AG08395 (cell line): ENCODE data around the gene MPL.
"Not testable (repeated sequence)": the region's sequence is repeated elsewhere in the genome, so short reads cannot be mapped to it uniquely, and the experiment has no call there.

Experiments used
- DNase-seq: peaks from one replicate; pipeline ENCODE4 v3.0.0; 2012; ENCODE audit warnings: mixed read lengths, low spot score

The MPL gene

GRCh38 chr1:43379476-43379875 lies 41.9 kb downstream of the MPL start:
- no peak for DNase-seq

DNA sequence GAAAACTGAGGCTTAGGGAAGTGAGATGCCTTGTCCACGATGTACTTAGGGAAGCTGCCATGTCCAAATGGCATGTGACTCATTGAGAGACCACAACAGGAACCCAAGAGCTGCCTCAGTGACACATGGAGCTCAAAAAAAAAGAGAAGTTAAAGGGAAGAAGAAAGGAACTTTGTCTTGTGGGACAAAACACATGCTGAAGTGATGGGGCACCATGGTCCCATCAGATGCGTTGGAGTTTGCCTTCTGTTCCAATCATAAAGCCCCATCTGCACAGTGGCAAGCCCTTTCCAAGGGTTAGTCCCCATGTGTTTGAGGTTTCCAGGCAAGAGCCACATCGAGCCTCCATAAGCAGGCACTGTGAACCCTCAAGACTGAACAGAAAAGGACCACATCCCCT lies 44.0 kb downstream of the MPL start:
- DNase-seq = no peak

DNA sequence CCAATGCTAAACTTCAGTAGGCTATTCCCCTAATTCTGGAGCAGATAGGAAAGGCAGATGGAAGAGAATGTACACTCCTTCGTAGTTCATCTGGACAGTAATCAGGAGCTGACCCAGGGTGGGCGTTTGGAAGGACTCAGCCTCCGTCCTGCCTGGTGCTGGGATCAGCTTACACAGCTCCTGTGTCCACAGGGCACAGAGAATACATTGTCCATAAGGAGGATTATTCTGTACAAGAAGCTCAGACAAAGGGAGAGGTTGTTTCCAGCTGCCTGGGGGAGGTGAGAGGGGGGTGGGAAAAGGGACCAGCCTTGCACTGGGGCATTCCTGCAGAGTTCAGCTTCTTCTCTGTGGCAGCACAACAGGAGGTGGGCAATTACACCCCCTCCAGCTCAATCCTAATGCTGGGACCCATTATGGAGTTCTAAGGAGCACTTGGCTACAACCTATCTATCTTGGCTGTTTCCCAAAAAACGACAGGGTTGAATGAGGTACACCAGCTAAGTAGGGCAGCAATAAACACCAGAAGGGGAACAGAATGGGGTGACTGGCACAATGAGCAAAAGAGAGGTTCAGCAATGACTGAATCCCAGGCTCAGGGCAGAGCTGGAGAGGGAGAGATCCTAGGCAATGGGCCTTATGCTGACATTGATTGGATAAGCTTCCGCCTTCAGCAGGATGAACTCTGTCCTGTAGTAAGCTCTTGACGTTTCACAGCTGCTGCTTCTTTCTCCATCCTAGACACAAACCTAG lies 44.6 kb downstream of the MPL start:
- no peak for DNase-seq

DNA sequence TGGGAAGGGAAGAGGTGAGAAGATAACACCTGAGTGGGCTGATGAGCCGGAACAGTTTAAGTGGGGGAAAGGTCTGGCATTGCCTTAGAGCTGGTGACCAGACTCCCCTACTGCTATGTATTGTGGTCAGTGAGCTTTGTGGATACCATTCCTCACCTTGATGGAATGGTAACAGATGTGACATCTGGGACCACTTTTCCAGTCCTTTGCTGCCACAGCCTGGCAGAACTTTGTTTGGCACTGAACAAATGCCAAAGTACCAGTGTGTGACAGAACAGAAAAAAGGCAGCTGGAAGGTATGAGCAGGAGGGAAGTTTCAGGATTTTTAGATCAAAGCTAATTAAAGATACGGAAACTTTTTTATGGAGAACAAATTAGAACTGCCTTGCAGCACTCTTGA lies 45.8 kb downstream of the MPL start:
- no peak for DNase-seq

DNA sequence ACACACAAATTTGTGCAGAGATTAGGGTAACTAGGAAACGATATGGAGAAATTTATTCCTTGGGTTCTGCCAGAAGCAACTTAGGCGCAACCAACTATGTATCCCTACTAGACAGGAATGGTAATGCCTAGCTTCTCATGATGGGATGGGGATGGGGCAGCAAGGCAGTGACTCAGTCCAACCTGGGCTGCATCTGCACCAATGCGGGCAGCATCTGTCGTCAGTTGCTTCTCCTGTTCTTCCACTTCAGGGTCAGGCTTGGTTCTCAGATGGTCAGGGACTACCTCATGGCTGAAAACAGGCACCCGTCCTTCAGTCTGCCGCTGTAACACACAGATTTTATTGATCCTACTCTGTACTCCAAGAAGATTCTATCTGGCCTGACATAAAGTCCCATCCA lies 49.1 kb downstream of the MPL start:
- no peak for DNase-seq

- no peak for DNase-seq
Observed at GRCh38 chr1:43387976-43388599, 50.5 kb downstream of the MPL start.

DNA sequence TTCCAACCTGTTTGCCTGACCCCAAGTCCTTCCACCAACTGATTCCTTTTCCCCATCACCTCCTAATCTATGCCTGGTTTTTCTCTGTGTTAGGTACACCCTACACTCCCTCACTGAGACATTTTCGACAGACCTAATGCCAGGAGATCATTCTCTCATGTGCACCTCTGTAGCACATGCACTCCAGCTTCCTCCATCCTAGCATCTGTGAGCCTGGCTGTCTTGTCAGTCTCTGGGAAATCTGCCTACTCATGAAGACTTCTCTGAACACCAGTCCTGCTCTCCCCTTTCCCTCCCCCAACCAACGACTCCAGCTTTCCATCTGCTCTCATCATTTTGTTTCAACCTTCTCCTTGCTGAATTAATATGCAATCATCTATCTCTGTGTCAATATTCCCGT lies 51.0 kb downstream of the MPL start:
- DNase-seq = no peak

- peak; percentile 98 for DNase-seq
Observed at GRCh38 chr1:43389326-43390313, 52.0 kb downstream of the MPL start, which contains the start of the genes MED8 and SZT2. TSS of gene MED8 (minus strand) at chr1:43389800. CDS start at chr1:43389764, 36 bp downstream. TSS of gene SZT2 (plus strand) at chr1:43389899. CDS start at chr1:43389969, 70 bp downstream.

GRCh38 chr1:43392702-43393101 lies 55.1 kb downstream of the MPL start:
- DNase-seq = no peak

DNA sequence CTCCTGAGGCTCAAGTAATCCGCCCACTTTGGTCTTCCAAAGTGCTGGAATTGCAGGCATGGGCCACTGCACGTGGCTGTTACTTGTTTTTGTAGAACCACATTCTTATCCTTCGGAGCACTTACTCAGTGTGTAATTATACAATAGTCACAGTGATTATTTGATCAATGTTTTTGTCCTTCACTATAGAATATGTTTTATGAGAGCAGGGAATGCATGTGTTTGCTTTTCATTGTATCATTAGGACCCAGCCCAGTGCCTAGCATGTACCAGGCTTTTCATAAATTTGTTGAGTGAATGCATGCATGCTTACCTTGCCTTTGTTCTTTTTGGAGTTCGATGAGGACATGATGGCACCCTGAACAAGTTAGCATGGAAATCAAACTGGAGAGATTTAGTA lies 57.9 kb downstream of the MPL start:
- no peak for DNase-seq

DNA sequence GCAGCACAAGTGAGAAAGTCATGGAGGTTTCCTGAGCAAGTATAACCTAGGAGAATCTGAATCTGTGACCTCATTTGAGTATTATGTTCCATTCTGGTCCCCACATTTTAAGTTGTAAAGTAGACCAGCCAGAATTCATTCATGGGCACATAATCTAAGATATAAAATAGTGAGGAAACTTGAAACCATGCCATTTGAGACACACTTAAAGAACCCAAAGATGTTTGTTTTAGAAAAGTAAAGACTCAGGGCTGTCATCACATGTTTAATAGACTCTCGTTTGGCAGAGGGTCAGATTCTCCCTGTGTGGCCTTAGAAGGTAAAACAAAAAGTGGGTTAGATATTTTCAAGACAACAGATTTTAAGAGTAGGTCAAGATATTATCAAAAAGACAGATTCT lies 58.4 kb downstream of the MPL start:
- no peak for DNase-seq

DNA sequence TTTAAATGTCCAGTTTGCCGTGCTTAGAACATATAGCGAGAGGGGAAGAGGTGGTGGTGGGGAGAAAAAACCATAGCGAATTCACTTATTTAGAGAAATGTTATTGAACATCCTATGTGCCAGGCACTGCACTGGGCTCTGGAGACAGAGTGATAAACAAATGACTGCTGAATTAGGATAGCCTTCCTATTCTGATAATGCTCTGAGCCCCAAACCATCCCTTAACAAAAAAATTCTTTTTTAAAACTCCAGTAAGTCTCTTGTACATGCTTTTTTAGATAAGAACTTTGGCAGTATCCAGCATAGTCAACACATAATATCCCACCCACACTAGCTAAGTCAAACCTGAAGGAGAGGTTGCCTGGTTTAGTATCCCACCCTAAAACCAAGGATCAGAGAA lies 60.6 kb downstream of the MPL start:
- DNase-seq = no peak

GRCh38 chr1:43400441-43400840 lies 62.8 kb downstream of the MPL start:
- DNase-seq = not testable (repeated sequence)

GRCh38 chr1:43402089-43402865 lies 64.7 kb downstream of the MPL start:
- DNase-seq = no peak
